HepG2 (cell line): ENCODE results near the gene NDUFB11.

Experiments used
- HMGXB4 ChIP-seq, 2 experiments: sonication (generic) in 1 of 2; formaldehyde crosslinking in 1 of 2; IDR thresholded peaks; 2 replicates each; pipeline versions ENCODE4 v1.4.0 to v1.6.1; 2018 to 2020; ENCODE audit warnings: missing genetic modification reagents in 2 of 2, borderline replicate concordance in 1 of 2, low read depth in 1 of 2, mild to moderate bottlenecking in 1 of 2, missing biosample characterization in 1 of 2
- SMAD3 ChIP-seq: sonication (generic); formaldehyde crosslinking; IDR thresholded peaks from 2 replicates; pipeline ENCODE4 v1.4.0; 2020; ENCODE audit warnings: missing genetic modification reagents
- ZNF138 ChIP-seq: sonication (generic); formaldehyde crosslinking; IDR thresholded peaks from 2 replicates; pipeline ENCODE4 v1.5.0; 2020; ENCODE audit warnings: mild to moderate bottlenecking, low read depth, missing genetic modification reagents
- ZNF17 ChIP-seq: sonication (generic); formaldehyde crosslinking; IDR thresholded peaks from 2 replicates; pipeline ENCODE4 v1.5.0; 2020; ENCODE audit warnings: mild to moderate bottlenecking, missing genetic modification reagents
- TF ChIP-seq, protein P1 (sequence below): sonication (generic); formaldehyde crosslinking; IDR thresholded peaks from 2 replicates; pipeline ENCODE4 v1.5.0; 2020; ENCODE audit warnings: mild to moderate bottlenecking, missing genetic modification reagents, moderate library complexity

DNA sequence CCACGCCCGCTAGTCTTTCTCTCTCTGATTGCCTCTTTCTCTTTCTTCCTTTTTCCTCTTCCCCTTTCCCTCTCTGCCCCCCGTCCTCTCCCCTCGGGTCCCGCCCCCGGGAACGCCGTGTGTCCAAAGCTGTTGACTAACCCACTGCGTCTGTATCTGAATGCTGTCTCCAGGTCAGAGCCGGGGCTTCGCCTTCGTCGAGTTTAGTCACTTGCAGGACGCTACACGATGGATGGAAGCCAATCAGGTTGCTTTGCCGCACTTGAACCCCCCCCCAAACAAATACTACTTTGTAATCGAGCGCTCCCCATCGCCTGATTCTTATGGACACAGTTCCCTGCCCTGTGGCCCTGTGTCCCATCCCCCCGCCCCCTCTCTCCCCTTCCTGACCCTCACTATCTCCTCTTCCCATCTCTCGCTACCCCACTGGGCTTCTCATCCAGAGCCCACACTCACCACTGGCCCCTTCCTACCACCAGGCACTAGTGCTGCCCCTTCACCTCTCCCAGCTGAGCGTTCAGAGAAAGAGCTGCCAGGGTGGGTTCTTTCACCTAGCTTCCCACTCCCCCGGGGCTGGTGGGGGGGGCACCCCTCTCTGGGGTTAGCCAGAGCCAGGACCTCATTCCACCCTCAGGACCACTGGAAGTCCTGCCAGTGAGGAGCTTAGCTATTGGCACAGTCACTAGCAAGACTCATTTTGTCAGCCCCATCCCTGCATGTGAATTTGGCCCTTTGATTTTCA lies 30.5 kb upstream of the NDUFB11 start:
- TF ChIP-seq SMAD3 (no peak), ZNF138 (CRISPR knock-in tag) (no peak), ZNF17 (CRISPR knock-in tag) (no peak), HMGXB4 (CRISPR knock-in tag; IDR thresholded peaks at IDR 0.05; ENCODE audit: borderline replicate concordance in 1 of 2, low read depth in 1 of 2) (no peak)
- TF ChIP-seq, protein P1, sequence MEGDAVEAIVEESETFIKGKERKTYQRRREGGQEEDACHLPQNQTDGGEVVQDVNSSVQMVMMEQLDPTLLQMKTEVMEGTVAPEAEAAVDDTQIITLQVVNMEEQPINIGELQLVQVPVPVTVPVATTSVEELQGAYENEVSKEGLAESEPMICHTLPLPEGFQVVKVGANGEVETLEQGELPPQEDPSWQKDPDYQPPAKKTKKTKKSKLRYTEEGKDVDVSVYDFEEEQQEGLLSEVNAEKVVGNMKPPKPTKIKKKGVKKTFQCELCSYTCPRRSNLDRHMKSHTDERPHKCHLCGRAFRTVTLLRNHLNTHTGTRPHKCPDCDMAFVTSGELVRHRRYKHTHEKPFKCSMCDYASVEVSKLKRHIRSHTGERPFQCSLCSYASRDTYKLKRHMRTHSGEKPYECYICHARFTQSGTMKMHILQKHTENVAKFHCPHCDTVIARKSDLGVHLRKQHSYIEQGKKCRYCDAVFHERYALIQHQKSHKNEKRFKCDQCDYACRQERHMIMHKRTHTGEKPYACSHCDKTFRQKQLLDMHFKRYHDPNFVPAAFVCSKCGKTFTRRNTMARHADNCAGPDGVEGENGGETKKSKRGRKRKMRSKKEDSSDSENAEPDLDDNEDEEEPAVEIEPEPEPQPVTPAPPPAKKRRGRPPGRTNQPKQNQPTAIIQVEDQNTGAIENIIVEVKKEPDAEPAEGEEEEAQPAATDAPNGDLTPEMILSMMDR (CRISPR knock-in tag) = no peak
